ENCODE results near the gene FAM50B.

FAM50B gene

GRCh38 chr6:3850451-3851203 lies 1.5 kb downstream of the FAM50B start:
- Histone ChIP-seq H3K9me2 (replicated peaks; ENCODE audit: low read depth, low read length) (no peaks in the 10 kb centered on the region), H3K9ac (ENCODE audit: low read depth, low read length, poor library complexity, severe bottlenecking) (no peak overlapping the region), H3K4me1 (ENCODE audit: insufficient read depth, low read length, poor library complexity, severe bottlenecking) (no peaks in the 10 kb centered on the region), H2AFZ (ENCODE audit: low read length) (no peak overlapping the region), H3K27me3 (ENCODE audit: insufficient read depth, low read length, poor library complexity, severe bottlenecking) (no peaks in the 10 kb centered on the region), H3F3A (ENCODE audit: low read depth) (no peaks in the 10 kb centered on the region), H4K20me1 (ENCODE audit: insufficient read depth, low read length, poor library complexity, severe bottlenecking) (no peaks in the 10 kb centered on the region), H3K4me3 (ENCODE audit: low read length, poor library complexity, severe bottlenecking) (no peak overlapping the region), H3K9me3 (ENCODE audit: insufficient read depth, low read depth, low read length) (no peaks in the 10 kb centered on the region), H3K36me3 (ENCODE audit: insufficient read depth, low read length) (no peaks in the 10 kb centered on the region), H3K79me2 (ENCODE audit: insufficient read depth, low read length) (no peaks in the 10 kb centered on the region), H3K4me2 (ENCODE audit: low read depth, low read length, poor library complexity, severe bottlenecking) (no peak overlapping the region)
- no peak for TF ChIP-seq EZH2phosphoT487 (IDR thresholded peaks at IDR 0.05; ENCODE audit: borderline replicate concordance)
- TF ChIP-seq CTCF (conservative IDR thresholded peaks at IDR 0.05; ENCODE audit: low read length): no peak

DNA sequence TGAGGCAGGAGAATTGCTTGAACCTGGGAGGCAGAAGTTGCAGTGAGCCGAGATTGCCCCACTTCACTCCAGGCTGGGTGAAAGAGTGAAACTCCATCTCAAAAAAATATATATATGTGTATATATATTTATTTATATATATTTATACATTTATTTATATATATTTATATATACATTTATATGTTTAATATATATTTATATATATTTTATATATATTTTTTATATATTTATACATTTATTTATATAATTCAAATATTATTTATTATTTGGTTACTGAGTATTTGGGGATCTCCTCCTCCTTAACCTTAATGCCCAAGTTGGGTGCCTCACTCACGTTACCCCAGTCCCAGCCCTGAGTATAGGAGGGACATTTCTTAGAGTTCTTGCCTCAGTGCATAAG lies 2.7 kb downstream of the FAM50B start:
- no peak overlapping the region for H2AFZ ChIP-seq (ENCODE audit: low read length)
- H3K36me3 ChIP-seq (ENCODE audit: insufficient read depth, low read length): no peaks in the 10 kb centered on the region
- no peaks in the 10 kb centered on the region for H4K20me1 ChIP-seq (ENCODE audit: insufficient read depth, low read length, poor library complexity, severe bottlenecking)
- H3K79me2 ChIP-seq (ENCODE audit: insufficient read depth, low read length): no peaks in the 10 kb centered on the region
- no peaks in the 10 kb centered on the region for H3K9me2 ChIP-seq (replicated peaks; ENCODE audit: low read depth, low read length)
- H3K4me3 ChIP-seq (ENCODE audit: low read length, poor library complexity, severe bottlenecking): no peak overlapping the region
- H3K4me1 ChIP-seq (ENCODE audit: insufficient read depth, low read length, poor library complexity, severe bottlenecking): no peaks in the 10 kb centered on the region
- no peak overlapping the region for H3K4me2 ChIP-seq (ENCODE audit: low read depth, low read length, poor library complexity, severe bottlenecking)
- no peaks in the 10 kb centered on the region for H3K9me3 ChIP-seq (ENCODE audit: insufficient read depth, low read depth, low read length)
- H3K9ac ChIP-seq (ENCODE audit: low read depth, low read length, poor library complexity, severe bottlenecking): no peak overlapping the region
- H3F3A ChIP-seq (ENCODE audit: low read depth): no peaks in the 10 kb centered on the region
- no peaks in the 10 kb centered on the region for H3K27me3 ChIP-seq (ENCODE audit: insufficient read depth, low read length, poor library complexity, severe bottlenecking)
- TF ChIP-seq CTCF (conservative IDR thresholded peaks at IDR 0.05; ENCODE audit: low read length) (no peak), EZH2phosphoT487 (IDR thresholded peaks at IDR 0.05; ENCODE audit: borderline replicate concordance) (no peak)

DNA sequence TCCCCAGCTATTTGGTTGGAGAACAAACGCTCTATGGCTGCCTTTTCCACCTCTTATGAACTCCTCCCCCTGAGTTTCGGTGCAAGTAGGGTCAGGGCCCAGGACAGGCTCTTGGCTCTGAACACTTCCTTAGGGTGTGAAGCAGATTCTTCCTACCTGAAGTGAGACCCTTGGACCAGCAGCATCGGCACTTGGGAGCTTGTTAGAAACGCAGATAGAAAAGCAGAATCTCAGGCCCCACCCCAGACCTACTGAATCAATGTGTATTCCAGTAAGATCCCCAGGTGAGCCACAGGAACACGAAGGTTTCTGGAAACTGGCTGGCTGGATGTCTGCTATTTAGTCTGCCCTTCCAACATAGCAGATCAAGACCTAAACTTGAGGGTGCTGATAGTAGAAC lies 3.2 kb downstream of the FAM50B start:
- Histone ChIP-seq H3K27me3 (ENCODE audit: insufficient read depth, low read length, poor library complexity, severe bottlenecking) (no peaks in the 10 kb centered on the region), H3F3A (ENCODE audit: low read depth) (no peaks in the 10 kb centered on the region), H3K4me3 (ENCODE audit: low read length, poor library complexity, severe bottlenecking) (no peak overlapping the region), H3K9me2 (replicated peaks; ENCODE audit: low read depth, low read length) (no peaks in the 10 kb centered on the region), H3K9me3 (ENCODE audit: insufficient read depth, low read depth, low read length) (no peaks in the 10 kb centered on the region), H3K4me2 (ENCODE audit: low read depth, low read length, poor library complexity, severe bottlenecking) (no peak overlapping the region), H4K20me1 (ENCODE audit: insufficient read depth, low read length, poor library complexity, severe bottlenecking) (no peaks in the 10 kb centered on the region), H3K36me3 (ENCODE audit: insufficient read depth, low read length) (no peaks in the 10 kb centered on the region), H3K4me1 (ENCODE audit: insufficient read depth, low read length, poor library complexity, severe bottlenecking) (no peaks in the 10 kb centered on the region), H3K79me2 (ENCODE audit: insufficient read depth, low read length) (no peaks in the 10 kb centered on the region), H2AFZ (ENCODE audit: low read length) (no peak overlapping the region), H3K9ac (ENCODE audit: low read depth, low read length, poor library complexity, severe bottlenecking) (no peak overlapping the region)
- TF ChIP-seq CTCF (conservative IDR thresholded peaks at IDR 0.05; ENCODE audit: low read length) (no peak), EZH2phosphoT487 (IDR thresholded peaks at IDR 0.05; ENCODE audit: borderline replicate concordance) (no peak)
